H9 (cell line): ENCODE results near the gene CDSN. TPM values are rescaled to one million over a fixed set of nuclear protein-coding genes. Genes with fewer than 3 reads are reported as not detected.
"Not testable (repeated sequence)": the region's sequence is repeated elsewhere in the genome, so short reads cannot be mapped to it uniquely, and the experiment has no call there.

Experiments
- DNase-seq: peaks from one replicate; pipeline ENCODE4 v3.0.0-alpha.2; 2017
- H2AFZ ChIP-seq: one replicate; pipeline ENCODE4 v1.6.1; 2013; ENCODE audit warnings: mild to moderate bottlenecking, low read length, control low read depth, moderate library complexity
- H2AK5ac ChIP-seq: 2 replicates; pipeline ENCODE4 v1.6.1; 2013; ENCODE audit warnings: low read length, control low read depth, mixed read lengths; ENCODE audit not compliant: insufficient read length
- H2BK120ac ChIP-seq: one replicate; pipeline ENCODE4 v1.6.1; 2013; ENCODE audit warnings: low read depth, mild to moderate bottlenecking, low read length, control low read depth, inconsistent platforms; ENCODE audit not compliant: poor library complexity, severe bottlenecking
- H2BK12ac ChIP-seq: 2 replicates; pipeline ENCODE4 v1.6.1; 2013; ENCODE audit warnings: low read length, control low read depth, mixed read lengths, low read depth; ENCODE audit not compliant: insufficient read length
- H2BK15ac ChIP-seq: 2 replicates; pipeline ENCODE4 v1.6.1; 2013; ENCODE audit warnings: low read depth, low read length, control low read depth
- H2BK20ac ChIP-seq: one replicate; pipeline ENCODE4 v1.6.1; 2013; ENCODE audit warnings: low read depth, mild to moderate bottlenecking, low read length, control low read depth, inconsistent platforms; ENCODE audit not compliant: poor library complexity, severe bottlenecking
- H2BK5ac ChIP-seq: 2 replicates; pipeline ENCODE4 v1.6.1; 2013; ENCODE audit warnings: low read length, control low read depth, mixed read lengths; ENCODE audit not compliant: insufficient read length
- H3K14ac ChIP-seq: 2 replicates; pipeline ENCODE4 v1.6.1; 2013; ENCODE audit warnings: low read length, control low read depth; ENCODE audit not compliant: insufficient read depth
- H3K18ac ChIP-seq: 2 replicates; pipeline ENCODE4 v1.6.1; 2013; ENCODE audit warnings: low read depth, mild to moderate bottlenecking, mixed read lengths, low read length, control low read depth; ENCODE audit not compliant: insufficient read length
- H3K23ac ChIP-seq: 2 replicates; pipeline ENCODE4 v1.6.1; 2013; ENCODE audit warnings: low read length, control low read depth, mixed read lengths, low read depth; ENCODE audit not compliant: insufficient read length
- H3K23me2 ChIP-seq: 2 replicates; pipeline ENCODE4 v1.6.1; 2013; ENCODE audit warnings: low read depth, mild to moderate bottlenecking, mixed read lengths, low read length, control low read depth; ENCODE audit not compliant: insufficient read length, poor library complexity, severe bottlenecking
- H3K27ac ChIP-seq: 2 replicates; pipeline ENCODE4 v1.5.1; 2013; ENCODE audit warnings: low read length, control low read depth, mixed read lengths, low read depth; ENCODE audit not compliant: insufficient read length
- H3K27me3 ChIP-seq: 2 replicates; pipeline ENCODE4 v1.6.1; 2013; ENCODE audit warnings: low read length, control low read depth, inconsistent platforms; ENCODE audit not compliant: insufficient read depth
- H3K4ac ChIP-seq: 2 replicates; pipeline ENCODE4 v1.6.1; 2013; ENCODE audit warnings: low read depth, mild to moderate bottlenecking, control low read depth, inconsistent platforms, low read length, moderate library complexity
- H3K4me1 ChIP-seq: 2 replicates; pipeline ENCODE4 v1.6.1; 2013; ENCODE audit warnings: low read length, control low read depth, inconsistent platforms; ENCODE audit not compliant: insufficient read depth
- H3K4me2 ChIP-seq: 2 replicates; pipeline ENCODE4 v1.6.1; 2013; ENCODE audit warnings: low read length, control low read depth, mixed read lengths; ENCODE audit not compliant: insufficient read length, insufficient read depth
- H3K56ac ChIP-seq: 2 replicates; pipeline ENCODE4 v1.6.1; 2013; ENCODE audit warnings: low read depth, mild to moderate bottlenecking, mixed read lengths, low read length, control low read depth; ENCODE audit not compliant: insufficient read length
- H3K79me1 ChIP-seq: 2 replicates; pipeline ENCODE4 v1.6.1; 2013; ENCODE audit warnings: low read depth, mild to moderate bottlenecking, moderate library complexity, low read length, control low read depth, inconsistent platforms; ENCODE audit not compliant: insufficient read depth, poor library complexity, severe bottlenecking
- H3K79me2 ChIP-seq: 2 replicates; pipeline ENCODE4 v1.6.1; 2013; ENCODE audit warnings: low read length, control low read depth, inconsistent platforms; ENCODE audit not compliant: insufficient read depth
- H3K9ac ChIP-seq: 2 replicates; pipeline ENCODE4 v1.6.1; 2013; ENCODE audit warnings: low read length, control low read depth, mixed read lengths; ENCODE audit not compliant: insufficient read length; ENCODE audit errors: extremely low read depth
- H3K9me3 ChIP-seq: one replicate; pipeline ENCODE4 v1.6.1; 2013; ENCODE audit warnings: low read depth, low read length, inconsistent platforms; ENCODE audit not compliant: control insufficient read depth
- H3T11ph ChIP-seq: one replicate; pipeline ENCODE4 v1.6.1; 2013; ENCODE audit warnings: mild to moderate bottlenecking, low read length, control low read depth, inconsistent platforms
- H4K20me1 ChIP-seq: one replicate; pipeline ENCODE4 v1.6.1; 2013; ENCODE audit not compliant: control insufficient read depth, insufficient read length, insufficient read depth
- H4K5ac ChIP-seq: 2 replicates; pipeline ENCODE4 v1.6.1; 2013; ENCODE audit warnings: low read depth, mild to moderate bottlenecking, mixed read lengths, low read length, control low read depth; ENCODE audit not compliant: insufficient read length
- H4K8ac ChIP-seq: replicated peaks from 2 replicates; pipeline ENCODE4 v1.6.1; 2013; ENCODE audit warnings: low read length, control low read depth, mixed read lengths, low read depth; ENCODE audit not compliant: insufficient read length
- H4K91ac ChIP-seq: 2 replicates; pipeline ENCODE4 v1.6.1; 2013; ENCODE audit warnings: low read depth, mild to moderate bottlenecking, moderate library complexity, mixed read lengths, low read length, control low read depth; ENCODE audit not compliant: insufficient read length
- H3K27ac Mint-ChIP-seq, 3 experiments: 2 replicates in 2 of 3; 3 replicates in 1 of 3; pipeline ENCODE4 v1.8.0; 2020 to 2021; ENCODE audit warnings: mixed read lengths in 3 of 3, mild to moderate bottlenecking in 1 of 3, moderate library complexity in 1 of 3
- H3K27me3 Mint-ChIP-seq: 2 replicates; pipeline ENCODE4 v1.8.0; 2021; ENCODE audit warnings: low read depth, mild to moderate bottlenecking, moderate library complexity, mixed read lengths
- H3K36me3 Mint-ChIP-seq, 3 experiments: 2 replicates in 2 of 3; 3 replicates in 1 of 3; pipeline ENCODE4 v1.8.0; 2020 to 2021; ENCODE audit warnings: low read depth in 3 of 3, mixed read lengths in 3 of 3; ENCODE audit not compliant: insufficient read depth in 1 of 3
- H3K4me1 Mint-ChIP-seq, 2 experiments: 2 replicates each; pipeline ENCODE4 v1.8.0; 2020; ENCODE audit warnings: mixed read lengths in 2 of 2
- H3K4me3 Mint-ChIP-seq, 2 experiments: 2 replicates in 1 of 2; 3 replicates in 1 of 2; pipeline ENCODE4 v1.8.0; 2020 to 2021; ENCODE audit warnings: mild to moderate bottlenecking in 2 of 2, mixed read lengths in 2 of 2, moderate library complexity in 1 of 2
- H3K9me3 Mint-ChIP-seq, 2 experiments: 2 replicates in 1 of 2; 3 replicates in 1 of 2; pipeline ENCODE4 v1.8.0; 2020; ENCODE audit warnings: mild to moderate bottlenecking in 2 of 2, mixed read lengths in 2 of 2, moderate library complexity in 1 of 2
- WGBS: extraction: QIAGEN DNeasy Blood & Tissue Kit; methylation state at CpG from one replicate; pipeline ENCODE4 v1.1.7; 2013; ENCODE audit warnings: missing lambda C conversion rate, low lambda C conversion rate, mixed read lengths; ENCODE audit not compliant: insufficient read length; ENCODE audit errors: extremely low coverage; 5-methylcytosine and 5-hydroxymethylcytosine counted together
- total RNA-seq: library from RNA; stranded (reverse); gene quantifications from 2 replicates; pipeline ENCODE4 v1.2.1, GENCODE V29; 2021

Gene CDSN
- total RNA-seq, 1 experiment from 2014 or later = not detected

DNA sequence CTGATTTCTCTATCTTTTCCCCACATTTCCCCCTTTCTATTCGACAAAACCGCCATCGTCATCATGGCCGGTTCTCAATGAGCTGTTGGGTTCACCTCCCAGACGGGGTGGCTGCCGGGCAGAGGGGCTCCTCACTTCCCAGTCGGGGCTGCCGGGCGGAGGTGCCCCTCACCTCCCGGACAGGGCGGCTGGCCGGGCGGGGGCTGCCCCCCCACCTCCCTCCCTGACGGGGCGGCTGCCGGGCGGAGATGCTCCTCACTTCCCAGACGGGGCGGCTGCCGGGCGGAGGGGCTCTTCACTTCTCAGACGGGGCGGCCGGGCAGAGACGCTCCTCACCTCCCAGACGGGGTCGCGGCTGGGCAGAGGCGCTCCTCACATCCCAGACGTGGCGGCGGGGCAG is 53.2 kb downstream of the CDSN start:
- not testable (repeated sequence) for H2BK15ac ChIP-seq, H3K9me3 Mint-ChIP-seq, H4K8ac ChIP-seq, H2AFZ ChIP-seq, H3K27me3 ChIP-seq, H3K36me3 Mint-ChIP-seq, H2BK120ac ChIP-seq, H4K5ac ChIP-seq, H3K23me2 ChIP-seq, H3K4me3 Mint-ChIP-seq, H4K20me1 ChIP-seq, H4K91ac ChIP-seq, H2BK20ac ChIP-seq, H3K56ac ChIP-seq, H3K18ac ChIP-seq, H3K9ac ChIP-seq, H3T11ph ChIP-seq, H3K79me1 ChIP-seq, H3K4me2 ChIP-seq, H3K14ac ChIP-seq, H2AK5ac ChIP-seq, H3K23ac ChIP-seq, H2BK12ac ChIP-seq, DNase-seq, H3K9me3 ChIP-seq, H3K79me2 ChIP-seq, H3K27ac ChIP-seq, H3K27me3 Mint-ChIP-seq, H3K4me1 ChIP-seq, H3K27ac Mint-ChIP-seq, H3K4ac ChIP-seq, H2BK5ac ChIP-seq
- no CpG with 5 or more reads among the region's 32 CpGs for WGBS
- H3K4me1 Mint-ChIP-seq = peaks cover 28 to 30% of the 10 kb centered on the region in 2 experiments
